ENCODE results near the gene SRBD1. TPM values are rescaled to one million over a fixed set of nuclear protein-coding genes. Genes with fewer than 3 reads are reported as not detected.

SRBD1 gene
- total and polyA plus RNA-seq, 2 of the 8 experiments (the other 6 are each of a cell fraction or from before 2014, with no cell fraction given) = 4.6 to 20.0 TPM

- TF ChIP-seq KDM1A (IDR thresholded peaks at IDR 0.05; ENCODE audit: borderline replicate concordance, low read length) (no peak), MAFK (IDR thresholded peaks at IDR 0.05; ENCODE audit: low read depth, low read length) (no peak), BRCA1 (IDR thresholded peaks at IDR 0.05; ENCODE audit: low read depth, low read length) (no peak), EP300 (IDR thresholded peaks at IDR 0.05; ENCODE audit: borderline replicate concordance in 1 of 2, low read depth in 2 of 2, low read length in 2 of 2) (no peak), SIX5 (IDR thresholded peaks at IDR 0.05; ENCODE audit: low read depth, low read length) (no peak), NRF1 (IDR thresholded peaks at IDR 0.05; ENCODE audit: low read depth, low read length) (no peak), BCL11A (IDR thresholded peaks at IDR 0.05; ENCODE audit: low read depth in 2 of 2, low read length in 2 of 2) (no peak)
These were observed 67.8 kb downstream of the SRBD1 start (continued) for GRCh38 chr2:45543257-45543656.

All from H1 (cell line).